Gastrocnemius medialis (tissue), 4 donors: ENCODE results near the gene KCNF1. TPM values are rescaled to one million over a fixed set of nuclear protein-coding genes. Genes with fewer than 3 reads are reported as not detected.

ENCODE experiments used
- ATAC-seq, 2 donors: fragments of 150-250 bp; one replicate each; pipeline ENCODE4 v1.9.1; 2016
- DNase-seq, 2 donors: peaks; one replicate each; pipeline ENCODE4 v3.0.0-alpha.2; 2019
- H3K27ac ChIP-seq, 4 donors: fragments of 200-600 bp; sonication (generic); 1 replicate in 1 of 4; 2 replicates in 3 of 4; pipeline ENCODE4 v1.5.1; 2016 to 2018; ENCODE audit warnings: mild to moderate bottlenecking in 2 of 4, moderate library complexity in 1 of 4
- H3K27me3 ChIP-seq, 3 donors: fragments of 200-600 bp; sonication (generic) in 2 of 3; 1 replicate in 1 of 3; 2 replicates in 2 of 3; pipeline versions ENCODE4 v1.5.1 to v1.6.0; 2016 to 2019; ENCODE audit warnings: mild to moderate bottlenecking in 1 of 3, moderate library complexity in 1 of 3
- H3K36me3 ChIP-seq, 2 donors: fragments of 200-600 bp; sonication (generic) in 1 of 2; one replicate each; pipeline ENCODE4 v1.5.1; 2017 to 2018
- H3K4me1 ChIP-seq, 2 donors: fragments of 200-600 bp; sonication (generic) in 1 of 2; one replicate each; pipeline ENCODE4 v1.5.1; 2016 to 2017; ENCODE audit warnings: mild to moderate bottlenecking in 2 of 2
- H3K4me3 ChIP-seq, 4 donors: fragments of 200-600 bp; sonication (generic) in 3 of 4; 1 replicate in 1 of 4; 2 replicates in 3 of 4; pipeline ENCODE4 v1.5.1; 2016 to 2019; ENCODE audit warnings: mild to moderate bottlenecking in 2 of 4
- H3K9me3 ChIP-seq, 3 donors: fragments of 200-600 bp; sonication (generic) in 2 of 3; 1 replicate in 1 of 3; 2 replicates in 2 of 3; pipeline ENCODE4 v1.5.1; 2016 to 2019
- CTCF ChIP-seq, 5 experiments: fragments of 450-650 bp in 3 of 5; fragments of 200-600 bp in 2 of 5; sonication (generic) in 2 of 5; IDR thresholded peaks in 4 of 5; conservative IDR thresholded peaks in 1 of 5; 1 replicate in 4 of 5; 2 replicates in 1 of 5; pipeline ENCODE4 v1.5.1; 2016 to 2019; ENCODE audit warnings: antibody characterized with exemption in 5 of 5, mild to moderate bottlenecking in 3 of 5, moderate library complexity in 3 of 5
- POLR2A ChIP-seq, 2 donors: fragments of 450-650 bp; IDR thresholded peaks; one replicate each; pipeline ENCODE4 v1.6.1; 2017; ENCODE audit warnings: antibody characterized with exemption in 2 of 2, mild to moderate bottlenecking in 2 of 2, moderate library complexity in 2 of 2
- in situ Hi-C, 4 donors: fragments of 200-750 bp; cut with MboI; loops; one replicate each; pipeline versions ENCODE4 v1.15.0 to v1.8.0; 2017; ENCODE audit warnings: low sequenced_read_pairs in 4 of 4
- intact Hi-C: fragments of 100-400 bp; cut with DNase I; formaldehyde crosslinking; loops from one replicate; pipeline ENCODE4 v1.15.1; 2023; ENCODE audit warnings: low total_unique reads
- total RNA-seq, 4 donors: library from RNA; depleted of rRNA; stranded (reverse); fragments of >200 nt; gene quantifications; one replicate each; pipeline versions ENCODE4 v1.1.0 to v1.2.3, GENCODE V29; 2016

KCNF1 gene
- total RNA-seq, 4 donors from 2014 or later: not detected

- DNase-seq (no peak), ATAC-seq (no peak)
- intact Hi-C loops: no loop called here
- Histone ChIP-seq H3K27ac (no peak overlapping the region), H3K36me3 (no peaks in the 10 kb centered on the region), H3K27me3 (no peaks in the 10 kb centered on the region), H3K9me3 (no peaks in the 10 kb centered on the region), H3K4me3 (no peak overlapping the region), H3K4me1 (no peaks in the 10 kb centered on the region)
- TF ChIP-seq CTCF (IDR thresholded peaks at IDR 0.05 in 4 of 5, conservative IDR thresholded peaks at IDR 0.05 in 1 of 5) (no peak), POLR2A (IDR thresholded peaks at IDR 0.05) (no peak)
- in situ Hi-C loops: no loop called here
Measured at GRCh38 chr2:10904455-10904854, 7.3 kb upstream of the KCNF1 start.

GRCh38 chr2:10905006-10905861 is 6.5 kb upstream of the KCNF1 start:
- Histone ChIP-seq H3K27ac (no peak overlapping the region), H3K4me1 (no peaks in the 10 kb centered on the region), H3K4me3 (no peak overlapping the region), H3K27me3 (peaks cover 0 to 2% (median 0%) of the 10 kb centered on the region in 3 donors), H3K9me3 (no peaks in the 10 kb centered on the region), H3K36me3 (no peaks in the 10 kb centered on the region)
- in situ Hi-C loops (no loop called here), intact Hi-C loops (no loop called here)
- ATAC-seq: no peak
- no peak for TF ChIP-seq CTCF (IDR thresholded peaks at IDR 0.05 in 4 of 5, conservative IDR thresholded peaks at IDR 0.05 in 1 of 5)
- TF ChIP-seq POLR2A (IDR thresholded peaks at IDR 0.05): no peak
- no peak for DNase-seq

GRCh38 chr2:10905862-10906143 is 5.9 kb upstream of the KCNF1 start:
- no peak for TF ChIP-seq POLR2A (IDR thresholded peaks at IDR 0.05)
- no peak for TF ChIP-seq CTCF (IDR thresholded peaks at IDR 0.05 in 4 of 5, conservative IDR thresholded peaks at IDR 0.05 in 1 of 5)
- Histone ChIP-seq H3K4me3 (no peak overlapping the region), H3K36me3 (no peaks in the 10 kb centered on the region), H3K9me3 (no peaks in the 10 kb centered on the region), H3K27me3 (peaks cover 2 to 6% (median 2%) of the 10 kb centered on the region in 3 donors), H3K4me1 (no peaks in the 10 kb centered on the region), H3K27ac (no peak overlapping the region)
- intact Hi-C loops (no loop called here), in situ Hi-C loops (no loop called here)
- DNase-seq (no peak), ATAC-seq (no peak)

- intact Hi-C loops: no loop called here
- in situ Hi-C loops: no loop called here
- H3K4me1 ChIP-seq: no peaks in the 10 kb centered on the region
Measured at GRCh38 chr2:10906926-10907625, 4.7 kb upstream of the KCNF1 start.

More at GRCh38 chr2:10906926-10907625, 4.7 kb upstream of the KCNF1 start:
- Histone ChIP-seq H3K36me3 (no peaks in the 10 kb centered on the region), H3K4me3 (no peak overlapping the region), H3K9me3 (no peaks in the 10 kb centered on the region), H3K27me3 (peaks cover 9 to 12% (median 12%) of the 10 kb centered on the region in 3 donors), H3K27ac (no peak overlapping the region)
- no peak for DNase-seq
- TF ChIP-seq CTCF (IDR thresholded peaks at IDR 0.05 in 4 of 5, conservative IDR thresholded peaks at IDR 0.05 in 1 of 5) (no peak), POLR2A (IDR thresholded peaks at IDR 0.05) (no peak)
- ATAC-seq: no peak
